Sigmoid colon (tissue), 7 donors: ENCODE results near the gene FCGR3B. TPM values are rescaled to one million over a fixed set of nuclear protein-coding genes. Genes with fewer than 3 reads are reported as not detected.
"Not testable (repeated sequence)": the region's sequence is repeated elsewhere in the genome, so short reads cannot be mapped to it uniquely, and the experiment has no call there.

Source experiments
- DNase-seq: peaks from one replicate; pipeline ENCODE4 v3.0.0-alpha.2; 2019
- H3K27ac ChIP-seq, 4 donors: fragments of 200-600 bp; sonication (generic); one replicate each; pipeline ENCODE4 v1.5.1; 2016 to 2019; ENCODE audit warnings: mild to moderate bottlenecking in 1 of 4
- H3K27me3 ChIP-seq, 3 donors: fragments of 200-600 bp; sonication (generic); one replicate each; pipeline ENCODE4 v1.5.1; 2019; ENCODE audit warnings: mild to moderate bottlenecking in 1 of 3
- H3K36me3 ChIP-seq, 4 donors: fragments of 200-600 bp; sonication (generic); one replicate each; pipeline ENCODE4 v1.5.1; 2016 to 2019
- H3K4me1 ChIP-seq, 4 donors: fragments of 200-600 bp; sonication (generic); one replicate each; pipeline ENCODE4 v1.5.1; 2017 to 2019
- H3K4me3 ChIP-seq, 4 donors: fragments of 200-600 bp; sonication (generic); one replicate each; pipeline ENCODE4 v1.5.1; 2017 to 2019; ENCODE audit warnings: mild to moderate bottlenecking in 2 of 4, moderate library complexity in 1 of 4
- H3K9me3 ChIP-seq, 4 donors: fragments of 200-600 bp in 3 of 4; sonication (generic) in 3 of 4; one replicate each; pipeline versions ENCODE4 v1.5.1 to v1.6.1; 2013 to 2019
- WGBS, 2 donors: extraction: QIAGEN DNeasy Blood & Tissue Kit; methylation state at CpG; one replicate each; pipeline ENCODE4 v1.1.7; 2013; 5-methylcytosine and 5-hydroxymethylcytosine counted together
- intact Hi-C: fragments of 100-400 bp; cut with DNase I; formaldehyde crosslinking; loops from one replicate; pipeline ENCODE4 v1.15.1; 2023
- polyA plus RNA-seq, 3 donors: library from polyadenylated mRNA; stranded (reverse); fragments of 200-250 nt; gene quantifications; one replicate each; pipeline ENCODE4 v1.2.3, GENCODE V29; 2013
- total RNA-seq, 4 donors: library from RNA; depleted of rRNA; stranded (reverse); fragments of >200 nt; gene quantifications; one replicate each; pipeline ENCODE4 v1.1.0, GENCODE V29; 2016
- donor health status: healthy with polysubstance abuse.
- donor health status: Bipolar disorder and iron deficiency.
- donor health status: healthy.

The FCGR3B gene
- total and polyA plus RNA-seq, 7 donors, result 0.74 to 4.3 (median 1.9) TPM; not detected in 1

- H3K27me3 ChIP-seq, H3K4me1 ChIP-seq, H3K27ac ChIP-seq, DNase-seq, intact Hi-C loops, H3K4me3 ChIP-seq, H3K36me3 ChIP-seq, H3K9me3 ChIP-seq: not testable (repeated sequence)
- whole genome bisulfite sequencing, 2 donors, result 81 to 82% methylated on average over 12 of the region's 15 CpGs
These were observed 40.4 kb upstream of the FCGR3B start for GRCh38 chr1:161671045-161672020.

DNA sequence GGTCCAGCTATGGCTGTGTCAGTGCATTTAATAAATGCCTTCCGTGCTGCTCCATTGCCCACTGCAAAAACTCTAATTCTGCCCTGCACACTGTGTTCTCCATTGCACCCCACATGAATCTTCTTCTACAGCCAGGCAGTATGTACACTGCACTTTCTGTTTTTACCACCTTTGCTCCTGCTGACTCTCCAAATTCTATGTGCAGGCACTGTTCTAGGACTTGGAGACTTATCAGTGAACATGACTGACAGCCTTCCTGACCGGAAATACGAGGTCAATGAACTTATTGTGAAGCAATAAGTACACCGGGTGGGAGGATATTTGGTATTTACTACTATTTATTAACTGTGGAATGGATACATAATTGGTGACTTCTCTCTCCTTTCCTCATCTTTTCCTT is 33.7 kb upstream of the FCGR3B start:
- WGBS, 2 donors, result no CpG with 5 or more reads among the region's 4 CpGs
- H3K36me3 ChIP-seq, H3K27ac ChIP-seq, H3K27me3 ChIP-seq, intact Hi-C loops, H3K4me3 ChIP-seq, H3K9me3 ChIP-seq, H3K4me1 ChIP-seq, DNase-seq: not testable (repeated sequence)

- intact Hi-C loops, H3K4me3 ChIP-seq, H3K36me3 ChIP-seq, H3K4me1 ChIP-seq, H3K27me3 ChIP-seq, DNase-seq, H3K9me3 ChIP-seq, H3K27ac ChIP-seq: not testable (repeated sequence)
- WGBS, 2 donors, result no CpG with 5 or more reads among the region's 1 CpG
These were observed 32.6 kb upstream of the FCGR3B start for GRCh38 chr1:161663569-161663968.

- intact Hi-C loops, DNase-seq, H3K4me1 ChIP-seq, H3K27me3 ChIP-seq, H3K9me3 ChIP-seq, H3K36me3 ChIP-seq, H3K27ac ChIP-seq, H3K4me3 ChIP-seq: not testable (repeated sequence)
- WGBS, 2 donors, result no CpG with 5 or more reads among the region's 4 CpGs
These were observed 31.8 kb upstream of the FCGR3B start, which contains the start of gene FCGR2B for GRCh38 chr1:161662684-161663339. FCGR2B (plus strand) TSS chr1:161663143; CDS start chr1:161663242, 99 bp downstream.

- H3K9me3 ChIP-seq, H3K27ac ChIP-seq, H3K4me3 ChIP-seq, H3K36me3 ChIP-seq, DNase-seq, H3K4me1 ChIP-seq, intact Hi-C loops, H3K27me3 ChIP-seq: not testable (repeated sequence)
- 30 to 70% methylated on average over 2 to 3 of the region's 9 CpGs for WGBS, 2 donors
These were observed 30.8 kb upstream of the FCGR3B start for GRCh38 chr1:161661660-161662311.

DNA sequence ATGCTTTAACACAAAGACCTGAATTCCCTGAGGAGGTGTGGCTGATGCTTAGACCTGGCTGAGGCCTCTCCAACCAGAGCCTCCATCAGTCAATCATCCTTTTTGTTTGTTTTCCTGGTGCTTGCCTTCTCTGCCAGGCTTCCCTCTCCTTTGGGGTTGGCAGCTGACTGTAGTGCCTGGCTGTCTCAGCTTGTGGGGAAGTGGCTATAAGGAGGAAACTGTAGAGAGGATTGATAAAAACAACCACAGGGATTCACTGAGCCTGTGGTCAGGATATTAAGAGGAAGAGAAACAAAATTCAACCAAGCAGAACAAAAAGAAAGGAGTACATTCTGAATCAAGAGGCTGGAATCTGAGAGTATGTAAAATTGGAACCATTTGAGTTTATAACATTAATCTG is 27.5 kb upstream of the FCGR3B start:
- H3K36me3 ChIP-seq, H3K9me3 ChIP-seq, intact Hi-C loops, H3K4me3 ChIP-seq, H3K27me3 ChIP-seq, H3K4me1 ChIP-seq, H3K27ac ChIP-seq, DNase-seq: not testable (repeated sequence)

DNA sequence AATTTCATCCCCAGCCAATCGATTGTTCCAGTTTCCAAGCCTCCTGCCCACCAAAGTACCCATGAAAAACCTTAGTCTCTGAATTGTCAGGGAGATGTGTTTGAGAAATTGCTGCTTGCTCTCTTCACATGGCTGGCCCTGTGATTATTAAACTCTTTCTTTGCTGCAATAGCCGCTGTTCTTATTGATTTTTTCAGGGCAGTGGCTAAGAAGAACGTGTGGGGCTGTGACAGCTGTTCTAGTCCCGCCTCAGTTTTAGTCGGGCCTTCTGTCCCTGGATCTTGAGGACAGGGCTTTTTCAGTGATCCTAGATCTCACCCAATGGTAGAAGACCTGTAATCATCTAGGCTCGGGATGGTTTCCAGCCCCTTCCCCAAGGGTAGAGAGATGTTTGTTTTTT is 23.0 kb upstream of the FCGR3B start:
- H3K4me3 ChIP-seq, H3K36me3 ChIP-seq, H3K27ac ChIP-seq, intact Hi-C loops, DNase-seq, H3K9me3 ChIP-seq, H3K27me3 ChIP-seq, H3K4me1 ChIP-seq: not testable (repeated sequence)
- WGBS, 2 donors, result 57 to 60% methylated on average over 6 of the region's 6 CpGs

GRCh38 chr1:161653541-161653940 is 22.6 kb upstream of the FCGR3B start:
- intact Hi-C loops, H3K27me3 ChIP-seq, H3K9me3 ChIP-seq, H3K27ac ChIP-seq, H3K4me1 ChIP-seq, H3K4me3 ChIP-seq, DNase-seq, H3K36me3 ChIP-seq: not testable (repeated sequence)
- WGBS, 2 donors, result 40 to 54% methylated on average over 2 of the region's 7 CpGs

DNA sequence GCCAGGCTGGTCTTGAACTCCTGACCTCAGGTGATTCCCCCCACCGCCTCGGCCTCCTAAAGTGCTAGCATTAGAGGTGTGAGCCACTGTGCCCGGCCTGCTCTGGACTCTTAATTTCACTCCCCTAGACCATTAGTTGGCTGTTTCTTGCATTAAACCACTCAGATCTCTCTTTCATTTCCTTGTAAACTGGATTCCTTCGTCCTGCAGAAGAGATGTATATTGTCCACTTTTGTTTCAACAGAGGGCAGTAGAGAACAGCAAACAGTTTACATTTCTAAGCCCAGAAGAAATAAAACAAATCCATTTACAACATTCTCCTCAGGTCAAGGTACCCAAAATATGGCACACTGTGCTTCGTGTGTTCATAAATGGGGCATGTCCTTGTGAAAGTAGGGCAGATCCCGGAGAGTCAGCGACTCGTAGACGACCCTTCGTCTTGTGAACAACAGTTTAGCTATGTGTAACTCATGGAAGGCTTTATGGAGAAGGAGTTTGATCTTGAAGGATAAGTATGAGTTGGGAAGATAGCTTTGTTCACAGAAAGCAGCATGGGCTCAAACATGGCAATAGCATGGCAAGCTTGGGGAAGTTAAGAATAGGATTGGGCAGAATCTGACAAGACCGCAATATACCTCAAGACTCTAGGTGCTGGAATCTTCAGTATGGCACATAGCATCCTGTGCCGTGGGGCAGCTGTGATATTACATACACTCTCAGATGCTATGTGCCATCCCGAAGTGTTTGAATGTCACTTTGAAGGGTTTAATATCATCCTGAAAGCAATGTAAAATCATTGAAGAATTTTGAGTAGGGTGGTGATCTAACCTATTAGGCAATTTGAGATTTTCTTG is 16.8 kb upstream of the FCGR3B start:
- H3K27me3 ChIP-seq, H3K4me3 ChIP-seq, H3K36me3 ChIP-seq, H3K27ac ChIP-seq, H3K9me3 ChIP-seq, DNase-seq, H3K4me1 ChIP-seq: not testable (repeated sequence)
- intact Hi-C loops, result loop anchor here (5.0 kb wide), 1 partner anchor 95 kb away; no protein-coding TSS in a partner anchor
- 29 to 54% methylated on average over 11 to 12 of the region's 13 CpGs for WGBS, 2 donors

DNA sequence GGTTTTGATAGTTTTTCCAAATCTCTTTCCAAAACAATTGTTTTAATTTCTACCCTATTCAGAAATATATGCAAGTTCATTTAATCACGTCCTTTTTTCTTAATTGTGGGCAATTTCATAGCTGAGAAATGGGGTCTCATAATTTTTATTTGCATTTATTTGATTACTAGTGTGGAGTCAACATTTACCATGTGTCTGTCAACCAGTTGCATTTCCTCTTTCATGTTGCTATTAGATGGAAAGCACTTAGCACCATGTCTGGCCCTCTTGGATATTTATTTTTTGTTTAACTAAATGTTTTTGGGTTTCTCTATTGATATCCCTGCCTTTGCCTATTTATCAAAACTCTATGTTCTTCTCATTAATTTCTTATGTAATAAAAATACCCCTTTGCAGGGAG is 13.9 kb upstream of the FCGR3B start:
- H3K36me3 ChIP-seq, H3K4me1 ChIP-seq, H3K27ac ChIP-seq, H3K27me3 ChIP-seq, DNase-seq, H3K4me3 ChIP-seq, H3K9me3 ChIP-seq: not testable (repeated sequence)
- 36 to 78% methylated on average over 1 of the region's 1 CpG for WGBS, 2 donors
- intact Hi-C loops, result loop anchor here (5.0 kb wide), 1 partner anchor 97 kb away; no protein-coding TSS in a partner anchor

DNA sequence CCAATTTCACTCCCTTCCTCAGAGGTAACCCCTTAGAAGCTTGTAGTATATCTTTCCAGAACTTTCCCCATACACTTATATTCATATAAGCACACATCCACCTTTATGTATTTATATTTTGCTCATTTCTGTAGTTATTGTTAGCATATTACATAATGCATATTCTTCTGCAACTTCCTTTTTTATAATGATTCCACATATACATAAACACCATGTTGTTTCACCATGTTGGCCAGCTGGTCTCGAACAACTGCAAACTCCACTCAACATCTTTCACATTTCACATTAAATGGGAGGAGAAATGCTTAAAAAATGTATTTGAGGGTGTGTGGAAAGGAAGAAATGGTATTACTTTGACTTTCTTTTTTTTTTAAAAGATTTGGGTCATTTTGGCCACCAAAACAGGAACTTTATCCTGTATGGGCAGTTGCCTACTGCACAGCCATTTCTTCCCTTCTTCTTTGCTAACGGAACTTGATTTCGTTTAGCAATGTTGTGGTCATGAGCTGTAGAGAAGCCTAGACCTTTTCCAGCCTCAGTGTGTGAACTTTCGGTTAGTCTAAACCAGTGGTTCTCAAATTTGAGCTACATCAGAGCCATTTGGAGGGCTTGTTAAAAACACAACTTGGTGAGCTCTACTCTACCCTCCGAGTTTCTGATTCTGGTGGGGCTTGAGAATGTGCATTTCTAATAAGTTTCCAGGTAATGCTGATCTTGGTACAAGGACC is 12.7 kb upstream of the FCGR3B start:
- H3K9me3 ChIP-seq, DNase-seq, H3K27me3 ChIP-seq, H3K4me1 ChIP-seq, H3K4me3 ChIP-seq, H3K36me3 ChIP-seq, intact Hi-C loops, H3K27ac ChIP-seq: not testable (repeated sequence)
- 84 to 88% methylated on average over 4 to 5 of the region's 5 CpGs for WGBS, 2 donors
